HG03558 (cell line): ENCODE results near the gene ZNF324B.
"Not testable (repeated sequence)": the region's sequence is repeated elsewhere in the genome, so short reads cannot be mapped to it uniquely, and the experiment has no call there.

ENCODE experiments used
- ATAC-seq: cut with Tn5 transposase; IDR thresholded peaks from one replicate; pipeline ENCODE4 v1.9.1; 2021; ENCODE audit warnings: moderate number of reproducible peaks; ENCODE audit not compliant: unreplicated experiment; ENCODE audit errors: extremely low read depth

ZNF324B gene

GRCh38 chr19:58451358-58452101 lies at the start of gene ZNF324B:
Gene ZNF324B, plus strand, starts transcription at chr19:58451622. Its CDS starts 2,080 bp downstream, at chr19:58453702.
- ATAC-seq = peak; percentile 79

GRCh38 chr19:58401840-58402421 lies 49.5 kb upstream of the ZNF324B start:
- no peak for ATAC-seq

GRCh38 chr19:58403920-58404478 lies 47.4 kb upstream of the ZNF324B start:
- ATAC-seq = not testable (repeated sequence)

- no peak for ATAC-seq
Measured at GRCh38 chr19:58406818-58407657, 44.4 kb upstream of the ZNF324B start.

GRCh38 chr19:58407658-58408151 lies 43.7 kb upstream of the ZNF324B start:
- ATAC-seq = no peak

GRCh38 chr19:58408152-58409009 lies 43.0 kb upstream of the ZNF324B start, which contains the start of gene ZNF584:
Gene ZNF584, plus strand, starts transcription at chr19:58408649. Its CDS starts 499 bp downstream, at chr19:58409148.
- peak; percentile 71 for ATAC-seq

GRCh38 chr19:58409010-58409790 lies 42.2 kb upstream of the ZNF324B start:
- no peak for ATAC-seq

- no peak for ATAC-seq
Measured at GRCh38 chr19:58416604-58417003, 34.8 kb upstream of the ZNF324B start.

- no peak for ATAC-seq
Measured at GRCh38 chr19:58417071-58417470, 34.4 kb upstream of the ZNF324B start.

- ATAC-seq = no peak
Measured at GRCh38 chr19:58428617-58429016, 22.8 kb upstream of the ZNF324B start.

GRCh38 chr19:58429745-58430144 lies 21.7 kb upstream of the ZNF324B start:
- ATAC-seq = no peak

- no peak for ATAC-seq
Measured at GRCh38 chr19:58434217-58434616, 17.2 kb upstream of the ZNF324B start.

- ATAC-seq = peak; percentile 95
Measured at GRCh38 chr19:58439576-58440554, 11.6 kb upstream of the ZNF324B start, which contains the start of gene ZNF132. Gene ZNF132, minus strand, starts transcription at chr19:58440153. Its CDS starts 332 bp downstream, at chr19:58439821.

- no peak for ATAC-seq
Measured at GRCh38 chr19:58440556-58440955, 10.9 kb upstream of the ZNF324B start.

- not testable (repeated sequence) for ATAC-seq
Measured at GRCh38 chr19:58442986-58443385, 8.4 kb upstream of the ZNF324B start.

- not testable (repeated sequence) for ATAC-seq
Measured at GRCh38 chr19:58448860-58449259, 2.6 kb upstream of the ZNF324B start.

GRCh38 chr19:58449980-58450379 lies 1.4 kb upstream of the ZNF324B start:
- ATAC-seq = not testable (repeated sequence)
